IMR-90 (cell line): ENCODE results near the gene BCAS1. TPM values are rescaled to one million over a fixed set of nuclear protein-coding genes. Genes with fewer than 3 reads are reported as not detected.

Source experiments
- ATAC-seq: fragments of 200-7000 bp; cut with Tn5 transposase; 2 replicates; pipeline ENCODE4 v1.9.1; 2020; ENCODE audit warnings: low read depth, mild to moderate bottlenecking, moderate library complexity
- BruUV-seq: library from RNA; stranded (reverse); fragments of 400-500 nt; replicated peaks from 2 replicates; lab custom pipeline; 2021; lab: Mats Ljungman, UMichigan
- CTCF ChIA-PET: fragments of 300-600 bp; formaldehyde crosslinking; extraction: SDS; loops from one replicate; lab custom pipeline; 2021; ENCODE audit warnings: antibody characterized with exemption; lab: Yijun Ruan, JAX
- POLR2A ChIA-PET: fragments of 300-600 bp; sonication (Branson Sonifier 250); formaldehyde crosslinking; loops from one replicate; lab custom pipeline; 2022; ENCODE audit warnings: antibody characterized with exemption; ENCODE audit not compliant: unreplicated experiment; lab: Charles Lee
- DNase-seq: peaks from one replicate; pipeline ENCODE4 v3.0.0; 2013
- H2AFZ ChIP-seq: replicated peaks from 2 replicates; pipeline ENCODE3; 2013; ENCODE audit warnings: low read length, mild to moderate bottlenecking; ENCODE audit not compliant: poor library complexity
- H2AK5ac ChIP-seq: 2 replicates; pipeline ENCODE4 v1.6.1; 2013; ENCODE audit warnings: low read depth, low read length, inconsistent platforms
- H2AK9ac ChIP-seq: replicated peaks from 2 replicates; pipeline ENCODE3; 2013; ENCODE audit warnings: mild to moderate bottlenecking, low read depth, low read length, moderate library complexity; ENCODE audit not compliant: poor library complexity
- H2BK120ac ChIP-seq: 2 replicates; pipeline ENCODE4 v1.6.1; 2013; ENCODE audit warnings: low read depth, low read length, inconsistent platforms
- H2BK15ac ChIP-seq: 3 replicates; pipeline ENCODE4 v1.6.1; 2013; ENCODE audit warnings: low read depth, low read length, inconsistent platforms
- H2BK20ac ChIP-seq: 2 replicates; pipeline ENCODE4 v1.6.1; 2013; ENCODE audit warnings: low read depth, mild to moderate bottlenecking, inconsistent platforms, low read length, moderate library complexity
- H2BK5ac ChIP-seq: 2 replicates; pipeline ENCODE4 v1.6.1; 2013; ENCODE audit warnings: mild to moderate bottlenecking, low read depth, low read length, inconsistent platforms; ENCODE audit not compliant: poor library complexity, severe bottlenecking
- H3K14ac ChIP-seq: replicated peaks from 2 replicates; pipeline ENCODE4 v1.6.1; 2013; ENCODE audit warnings: low read depth, low read length, inconsistent platforms
- H3K18ac ChIP-seq: 2 replicates; pipeline ENCODE4 v1.6.1; 2013; ENCODE audit warnings: low read depth, low read length, control low read depth
- H3K23ac ChIP-seq: 2 replicates; pipeline ENCODE4 v1.6.1; 2013; ENCODE audit warnings: low read depth, low read length, inconsistent platforms
- H3K27ac ChIP-seq: 2 replicates; pipeline ENCODE4 v1.5.1; 2013; ENCODE audit warnings: mild to moderate bottlenecking, control low read depth, low read length; ENCODE audit not compliant: insufficient read depth
- H3K27me3 ChIP-seq: 2 replicates; pipeline ENCODE4 v1.6.1; 2013; ENCODE audit warnings: low read length; ENCODE audit not compliant: control insufficient read depth, insufficient read depth
- H3K36me3 ChIP-seq: 2 replicates; pipeline ENCODE4 v1.6.1; 2013; ENCODE audit warnings: low read length, mixed read lengths; ENCODE audit not compliant: control insufficient read depth, insufficient read depth
- H3K4ac ChIP-seq: 2 replicates; pipeline ENCODE4 v1.6.1; 2013; ENCODE audit warnings: low read depth, low read length, inconsistent platforms
- H3K4me1 ChIP-seq: 2 replicates; pipeline ENCODE4 v1.6.1; 2013; ENCODE audit warnings: low read length, mixed read lengths; ENCODE audit not compliant: control insufficient read depth, insufficient read depth
- H3K4me2 ChIP-seq: 2 replicates; pipeline ENCODE4 v1.6.1; 2013; ENCODE audit warnings: low read depth, mild to moderate bottlenecking, control low read depth, low read length, moderate library complexity
- H3K4me3 ChIP-seq: 2 replicates; pipeline ENCODE4 v1.5.1; 2013; ENCODE audit warnings: low read depth, mild to moderate bottlenecking, control low read depth, low read length, moderate library complexity; ENCODE audit not compliant: insufficient read depth
- H3K56ac ChIP-seq: 2 replicates; pipeline ENCODE4 v1.6.1; 2013; ENCODE audit warnings: low read length, inconsistent platforms; ENCODE audit not compliant: insufficient read depth; ENCODE audit errors: extremely low read depth
- H3K79me1 ChIP-seq, 2 experiments: 2 replicates each; pipeline ENCODE4 v1.6.1; 2013; ENCODE audit warnings: low read length in 2 of 2, inconsistent platforms in 1 of 2, low read depth in 1 of 2
- H3K9ac ChIP-seq: 2 replicates; pipeline ENCODE4 v1.6.1; 2013; ENCODE audit warnings: low read depth, low read length, control low read depth
- H3K9me1 ChIP-seq: 2 replicates; pipeline ENCODE4 v1.6.1; 2013; ENCODE audit warnings: low read length, inconsistent platforms; ENCODE audit not compliant: insufficient read depth
- H3K9me3 ChIP-seq: 2 replicates; pipeline ENCODE4 v1.6.1; 2013; ENCODE audit warnings: low read length; ENCODE audit not compliant: control insufficient read depth, insufficient read depth
- H4K20me1 ChIP-seq: 2 replicates; pipeline ENCODE4 v1.6.1; 2013; ENCODE audit warnings: low read length, inconsistent platforms; ENCODE audit not compliant: insufficient read depth
- H4K5ac ChIP-seq: 2 replicates; pipeline ENCODE4 v1.6.1; 2013; ENCODE audit warnings: mild to moderate bottlenecking, low read depth, low read length, control low read depth
- H4K8ac ChIP-seq, 2 experiments: 2 replicates each; pipeline ENCODE4 v1.6.1; 2013; ENCODE audit warnings: low read depth in 2 of 2, low read length in 2 of 2, control low read depth in 1 of 2, inconsistent platforms in 1 of 2
- H4K91ac ChIP-seq: 2 replicates; pipeline ENCODE4 v1.6.1; 2013; ENCODE audit warnings: low read depth, low read length, inconsistent platforms; ENCODE audit not compliant: insufficient read depth
- CTCF ChIP-seq: conservative IDR thresholded peaks from 2 replicates; pipeline ENCODE4 v1.5.1; 2012; ENCODE audit warnings: mild to moderate bottlenecking, low read depth, low read length, improper control_type of control experiment
- ELK1 ChIP-seq: fragments of 150-350 bp; IDR thresholded peaks from 2 replicates; pipeline ENCODE4 v1.6.1; 2016; ENCODE audit warnings: low read depth, mild to moderate bottlenecking, low read length, moderate library complexity, borderline replicate concordance
- MXI1 ChIP-seq: IDR thresholded peaks from 2 replicates; pipeline ENCODE4 v1.6.1; 2012; ENCODE audit warnings: low read depth, mild to moderate bottlenecking, low read length, moderate library complexity, borderline replicate concordance
- SMC3 ChIP-seq: fragments of 150-350 bp; IDR thresholded peaks from 2 replicates; pipeline ENCODE4 v1.6.1; 2016; ENCODE audit warnings: low read depth, mild to moderate bottlenecking, antibody characterized with exemption, low read length, moderate library complexity
- WGBS, 2 experiments: methylation state at CpG; one replicate each; pipeline versions ENCODE4 v1.1.5 to v1.1.7; 2013; ENCODE audit warnings: missing lambda C conversion rate in 2 of 2; ENCODE audit not compliant: insufficient read length in 1 of 2; ENCODE audit errors: extremely low coverage in 2 of 2; 5-methylcytosine and 5-hydroxymethylcytosine counted together
- dilution Hi-C: fragments of 300-500 bp; cut with HindIII; formaldehyde crosslinking; loops from one replicate; pipeline ENCODE4 v1.14.3; 2018; ENCODE audit warnings: low sequenced_read_pairs; ENCODE audit not compliant: unreplicated experiment
- in situ Hi-C: fragments of 300-500 bp; cut with MboI; formaldehyde crosslinking; loops from 3 replicates; pipeline ENCODE4 v1.14.3; 2019; ENCODE audit warnings: low sequenced_read_pairs, inconsistent platforms, mixed read lengths
- intact Hi-C: fragments of 100-400 bp; cut with micrococcal nuclease; formaldehyde crosslinking; loops from 2 replicates; pipeline ENCODE4 v1.10.0; 2022
- polyA plus RNA-seq, 3 experiments: library from polyadenylated mRNA; depleted of rRNA; stranded (reverse); fragments of >200 nt; gene quantifications; 2 replicates each; pipeline ENCODE4 v1.2.3, GENCODE V29; 2012; ENCODE audit warnings: low replicate concordance in 1 of 3
- total RNA-seq: library from RNA; depleted of rRNA; stranded (reverse); fragments of >200 nt; gene quantifications from 2 replicates; pipeline ENCODE4 v1.2.3, GENCODE V29; 2012

The BCAS1 gene
- total and polyA plus RNA-seq, 2 of the 4 experiments (the other 2 are of a cell fraction): under 0.01 TPM; not detected in 1

- Histone ChIP-seq H3K4ac (no peak overlapping the region), H3K4me3 (no peak overlapping the region), H3K56ac (no peak overlapping the region), H3K9me3 (no peaks in the 10 kb centered on the region), H4K91ac (no peak overlapping the region), H3K27me3 (peaks cover 5% of the 10 kb centered on the region), H3K14ac (no peak overlapping the region), H2BK20ac (no peak overlapping the region), H2AFZ (no peak overlapping the region), H2BK5ac (no peak overlapping the region), H3K36me3 (no peaks in the 10 kb centered on the region), H2AK9ac (no peak overlapping the region), H2BK15ac (no peak overlapping the region), H3K4me2 (no peak overlapping the region), H3K18ac (no peak overlapping the region), H3K79me1 (no peaks in the 10 kb centered on the region), H3K9ac (no peak overlapping the region), H3K23ac (no peak overlapping the region), H2BK120ac (no peak overlapping the region), H3K9me1 (no peaks in the 10 kb centered on the region), H2AK5ac (no peak overlapping the region), H4K8ac (no peak overlapping the region), H4K20me1 (no peaks in the 10 kb centered on the region), H3K4me1 (no peaks in the 10 kb centered on the region), H3K27ac (no peak overlapping the region), H4K5ac (no peak overlapping the region)
- ATAC-seq (no peak), DNase-seq (no peak)
- ChIA-PET POLR2A (no interaction called here), CTCF (no interaction called here)
- TF ChIP-seq ELK1 (no peak), SMC3 (no peak), CTCF (no peak), MXI1 (no peak)
- no CpG with 5 or more reads among the region's 2 CpGs for WGBS, 2 experiments
- no TSS peak for BruUV-seq
- intact Hi-C loops: no loop called here
- dilution Hi-C loops: no loop called here
- in situ Hi-C loops: no loop called here
Measured at GRCh38 chr20:54051068-54051467, 19.3 kb downstream of the BCAS1 start.
